SK-N-DZ (cell line): ENCODE results near the gene KLRC4.
"Not testable (repeated sequence)": the region's sequence is repeated elsewhere in the genome, so short reads cannot be mapped to it uniquely, and the experiment has no call there.

ENCODE experiments used
- DNase-seq: peaks from one replicate; pipeline ENCODE4 v3.0.0-alpha.2; 2015; ENCODE audit warnings: low spot score

Gene KLRC4

GRCh38 chr12:10398168-10398567 lies 11.4 kb downstream of the KLRC4 start:
- no peak for DNase-seq

- no peak for DNase-seq
These were observed 12.3 kb downstream of the KLRC4 start for GRCh38 chr12:10397296-10397695.

- DNase-seq: not testable (repeated sequence)
These were observed 13.4 kb downstream of the KLRC4 start for GRCh38 chr12:10396176-10396575.

GRCh38 chr12:10395390-10395998 lies 14.1 kb downstream of the KLRC4 start:
- no peak for DNase-seq

GRCh38 chr12:10394531-10395152 lies 14.9 kb downstream of the KLRC4 start:
- not testable (repeated sequence) for DNase-seq

- DNase-seq: no peak
These were observed 16.3 kb downstream of the KLRC4 start for GRCh38 chr12:10393291-10393690.

GRCh38 chr12:10392394-10392930 lies 17.1 kb downstream of the KLRC4 start:
- DNase-seq: no peak

GRCh38 chr12:10390991-10391390 lies 18.6 kb downstream of the KLRC4 start:
- not testable (repeated sequence) for DNase-seq

- no peak for DNase-seq
These were observed 19.7 kb downstream of the KLRC4 start, which contains the start of gene KLRK1 for GRCh38 chr12:10389904-10390303. Gene KLRK1 (minus strand): TSS chr12:10390041. CDS start chr12:10388810, 1,231 bp downstream.

- DNase-seq: no peak
These were observed 20.7 kb downstream of the KLRC4 start for GRCh38 chr12:10388624-10389413.

- DNase-seq: not testable (repeated sequence)
These were observed 22.1 kb downstream of the KLRC4 start for GRCh38 chr12:10387498-10387897.

GRCh38 chr12:10386857-10387256 lies 22.7 kb downstream of the KLRC4 start:
- no peak for DNase-seq

GRCh38 chr12:10385166-10385613 lies 24.4 kb downstream of the KLRC4 start:
- DNase-seq: no peak

GRCh38 chr12:10384191-10384590 lies 25.4 kb downstream of the KLRC4 start:
- no peak for DNase-seq

- DNase-seq: no peak
These were observed 27.5 kb downstream of the KLRC4 start for GRCh38 chr12:10381928-10382628.

- DNase-seq: not testable (repeated sequence)
These were observed 30.8 kb downstream of the KLRC4 start for GRCh38 chr12:10378737-10379136.

- no peak for DNase-seq
These were observed 34.9 kb downstream of the KLRC4 start for GRCh38 chr12:10374624-10375018.

GRCh38 chr12:10372559-10372958 lies 37.0 kb downstream of the KLRC4 start:
- DNase-seq: no peak

- not testable (repeated sequence) for DNase-seq
These were observed 37.5 kb downstream of the KLRC4 start for GRCh38 chr12:10371893-10372535.

- DNase-seq: no peak
These were observed 39.8 kb downstream of the KLRC4 start for GRCh38 chr12:10369557-10370415.
